WTC11 (cell line): Measurements from ENCODE around the gene TNPO1. TPM values are rescaled to one million over a fixed set of nuclear protein-coding genes. Genes with fewer than 3 reads are reported as not detected.

Experiments
- ATAC-seq: fragments of 200-7000 bp; cut with Tn5 transposase; 2 replicates; pipeline ENCODE4 v1.10.0; 2021; ENCODE audit warnings: mild to moderate bottlenecking, moderate library complexity
- CTCF ChIA-PET: fragments of 300-600 bp; sonication (Branson Sonifier 250); formaldehyde crosslinking; loops from one replicate; lab custom pipeline; 2021; ENCODE audit warnings: antibody characterized with exemption; lab: Charles Lee
- POLR2A ChIA-PET: fragments of 350-600 bp; sonication (Branson Sonifier 250); formaldehyde crosslinking; loops from one replicate; lab custom pipeline; 2021; ENCODE audit warnings: antibody characterized with exemption; lab: Charles Lee
- DNase-seq: peaks from one replicate; pipeline ENCODE4 v3.0.0; 2021; ENCODE audit warnings: low spot score
- H3K27ac Mint-ChIP-seq: 2 replicates; pipeline ENCODE4 v1.8.0; 2021; ENCODE audit warnings: mixed read lengths
- H3K27me3 Mint-ChIP-seq: 2 replicates; pipeline ENCODE4 v1.8.0; 2021; ENCODE audit warnings: low read depth, mild to moderate bottlenecking, moderate library complexity, mixed read lengths
- H3K36me3 Mint-ChIP-seq: 2 replicates; pipeline ENCODE4 v1.8.0; 2021; ENCODE audit warnings: mixed read lengths
- H3K4me1 Mint-ChIP-seq: 2 replicates; pipeline ENCODE4 v1.8.0; 2022; ENCODE audit warnings: mixed read lengths
- H3K4me3 Mint-ChIP-seq: 2 replicates; pipeline ENCODE4 v1.8.0; 2021; ENCODE audit warnings: mild to moderate bottlenecking, moderate library complexity, mixed read lengths
- H3K9me3 Mint-ChIP-seq: 2 replicates; pipeline ENCODE4 v1.8.0; 2021; ENCODE audit warnings: mixed read lengths
- ATF1 ChIP-seq: sonication (generic); formaldehyde crosslinking; IDR thresholded peaks from 2 replicates; pipeline ENCODE4 v1.8.1; 2023; ENCODE audit warnings: mild to moderate bottlenecking, moderate library complexity, missing genetic modification reagents
- CREM ChIP-seq: sonication (generic); formaldehyde crosslinking; IDR thresholded peaks from 2 replicates; pipeline ENCODE4 v1.8.1; 2022; ENCODE audit warnings: mild to moderate bottlenecking, missing genetic modification reagents, moderate library complexity
- FOXK1 ChIP-seq: sonication (generic); formaldehyde crosslinking; IDR thresholded peaks from 2 replicates; pipeline ENCODE4 v1.8.0; 2022; ENCODE audit warnings: mild to moderate bottlenecking, moderate library complexity, missing genetic modification reagents
- GABPB1 ChIP-seq: sonication (generic); formaldehyde crosslinking; IDR thresholded peaks from 2 replicates; pipeline ENCODE4 v1.8.1; 2023; ENCODE audit warnings: mild to moderate bottlenecking, missing genetic modification reagents
- GRHL2 ChIP-seq: fragments of 250-450 bp; sonication (Bioruptor Pico); IDR thresholded peaks from 2 replicates; pipeline ENCODE4 v1.8.0; 2022; ENCODE audit warnings: mild to moderate bottlenecking, moderate library complexity; ENCODE audit not compliant: insufficient replicate concordance, severe bottlenecking
- JAZF1 ChIP-seq: fragments of 250-450 bp; sonication (Bioruptor Pico); IDR thresholded peaks from 2 replicates; pipeline ENCODE4 v1.9.0; 2021; ENCODE audit warnings: moderate library complexity, mild to moderate bottlenecking, inconsistent platforms
- NFE2L1 ChIP-seq: sonication (generic); formaldehyde crosslinking; IDR thresholded peaks from 2 replicates; pipeline ENCODE4 v1.8.1; 2023; ENCODE audit warnings: missing genetic modification reagents
- NR2C2 ChIP-seq: sonication (generic); formaldehyde crosslinking; IDR thresholded peaks from 2 replicates; pipeline ENCODE4 v1.8.0; 2022; ENCODE audit warnings: mild to moderate bottlenecking, missing genetic modification reagents
- TCF7 ChIP-seq: sonication (generic); formaldehyde crosslinking; IDR thresholded peaks from 2 replicates; pipeline ENCODE4 v1.8.0; 2022; ENCODE audit warnings: mild to moderate bottlenecking, low read depth, missing genetic modification reagents, moderate library complexity
- TEAD4 ChIP-seq: sonication (generic); formaldehyde crosslinking; IDR thresholded peaks from 2 replicates; pipeline ENCODE4 v1.8.0; 2022; ENCODE audit warnings: mild to moderate bottlenecking, missing genetic modification reagents
- ZNF263 ChIP-seq: sonication (generic); formaldehyde crosslinking; IDR thresholded peaks from 2 replicates; pipeline ENCODE4 v1.8.1; 2022; ENCODE audit warnings: low read depth, mild to moderate bottlenecking, moderate library complexity, missing genetic modification reagents
- total RNA-seq: library from RNA; stranded (reverse); gene quantifications from 3 replicates; pipeline ENCODE4 v1.2.3, GENCODE V29; 2021
- TF ChIP-seq, protein P1 (sequence below): sonication (generic); formaldehyde crosslinking; IDR thresholded peaks from 2 replicates; pipeline ENCODE4 v1.8.0; 2022; ENCODE audit warnings: mild to moderate bottlenecking, missing genetic modification reagents
- TF ChIP-seq, protein P2 (sequence below): fragments of 250-450 bp; sonication (Bioruptor Pico); IDR thresholded peaks from 2 replicates; pipeline ENCODE4 v1.9.0; 2021; ENCODE audit warnings: moderate library complexity, mild to moderate bottlenecking, inconsistent platforms, borderline replicate concordance
- TF ChIP-seq, protein P3 (sequence below): fragments of 250-450 bp; sonication (Bioruptor Pico); IDR thresholded peaks from 2 replicates; pipeline ENCODE4 v1.9.0; 2021; ENCODE audit warnings: mild to moderate bottlenecking
- TF ChIP-seq, protein P4 (sequence below): sonication (generic); formaldehyde crosslinking; IDR thresholded peaks from 2 replicates; pipeline ENCODE4 v1.8.1; 2022; ENCODE audit warnings: low read depth, missing genetic modification reagents, borderline replicate concordance
- TF ChIP-seq, protein P5 (sequence below): sonication (generic); formaldehyde crosslinking; IDR thresholded peaks from 2 replicates; pipeline ENCODE4 v1.8.1; 2023; ENCODE audit warnings: mild to moderate bottlenecking, missing genetic modification reagents, borderline replicate concordance
- TF ChIP-seq, protein P6 (sequence below): fragments of 250-450 bp; sonication (Bioruptor Pico); conservative IDR thresholded peaks from 2 replicates; pipeline ENCODE4 v1.9.0; 2021; ENCODE audit warnings: mild to moderate bottlenecking

TNPO1 gene
- total RNA-seq, 1 experiment from 2014 or later, result 150 TPM

DNA sequence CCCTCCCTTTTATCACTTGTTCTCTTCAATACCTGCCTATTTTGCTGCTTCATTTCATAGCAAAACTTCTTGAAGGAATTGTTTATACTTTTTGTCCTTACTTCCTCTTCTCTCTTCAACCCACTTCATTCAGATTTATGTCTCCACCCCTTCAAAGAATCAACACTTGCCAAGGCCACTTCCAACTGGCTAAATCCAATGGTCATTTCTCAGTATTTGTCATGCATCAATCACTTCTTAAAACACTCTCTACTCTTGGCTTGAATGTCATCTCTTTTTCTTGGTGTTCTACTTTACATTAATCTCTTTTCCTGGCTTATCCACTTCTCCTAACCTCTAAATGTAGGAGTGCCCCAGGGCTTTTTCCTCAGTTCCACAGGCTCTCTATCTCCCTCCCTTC is 131.0 kb downstream of the TNPO1 start:
- Mint-ChIP-seq H3K4me3 (no peak overlapping the region), H3K27me3 (no peaks in the 10 kb centered on the region; the same call in 1 of the 2 replicates), H3K27ac (no peak overlapping the region)
- CTCF ChIA-PET, result interaction anchor here (1.6 kb wide), 1 partner anchor 269 kb away, joined by 4 read pairs; no protein-coding TSS in a partner anchor
- no peak for DNase-seq
- POLR2A ChIA-PET, result no interaction called here
- TF ChIP-seq TEAD4 (CRISPR knock-in tag), result no peak
- no peak for TF ChIP-seq ZNF263 (CRISPR knock-in tag)
- TF ChIP-seq TCF7, result no peak
- TF ChIP-seq, protein P1, sequence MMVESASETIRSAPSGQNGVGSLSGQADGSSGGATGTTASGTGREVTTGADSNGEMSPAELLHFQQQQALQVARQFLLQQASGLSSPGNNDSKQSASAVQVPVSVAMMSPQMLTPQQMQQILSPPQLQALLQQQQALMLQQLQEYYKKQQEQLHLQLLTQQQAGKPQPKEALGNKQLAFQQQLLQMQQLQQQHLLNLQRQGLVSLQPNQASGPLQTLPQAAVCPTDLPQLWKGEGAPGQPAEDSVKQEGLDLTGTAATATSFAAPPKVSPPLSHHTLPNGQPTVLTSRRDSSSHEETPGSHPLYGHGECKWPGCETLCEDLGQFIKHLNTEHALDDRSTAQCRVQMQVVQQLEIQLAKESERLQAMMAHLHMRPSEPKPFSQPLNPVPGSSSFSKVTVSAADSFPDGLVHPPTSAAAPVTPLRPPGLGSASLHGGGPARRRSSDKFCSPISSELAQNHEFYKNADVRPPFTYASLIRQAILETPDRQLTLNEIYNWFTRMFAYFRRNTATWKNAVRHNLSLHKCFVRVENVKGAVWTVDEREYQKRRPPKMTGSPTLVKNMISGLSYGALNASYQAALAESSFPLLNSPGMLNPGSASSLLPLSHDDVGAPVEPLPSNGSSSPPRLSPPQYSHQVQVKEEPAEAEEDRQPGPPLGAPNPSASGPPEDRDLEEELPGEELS (CRISPR knock-in tag), result no peak
- TF ChIP-seq GRHL2 (CRISPR knock-in tag), result no peak
- TF ChIP-seq ATF1 (CRISPR knock-in tag), result no peak
- TF ChIP-seq, protein P2, sequence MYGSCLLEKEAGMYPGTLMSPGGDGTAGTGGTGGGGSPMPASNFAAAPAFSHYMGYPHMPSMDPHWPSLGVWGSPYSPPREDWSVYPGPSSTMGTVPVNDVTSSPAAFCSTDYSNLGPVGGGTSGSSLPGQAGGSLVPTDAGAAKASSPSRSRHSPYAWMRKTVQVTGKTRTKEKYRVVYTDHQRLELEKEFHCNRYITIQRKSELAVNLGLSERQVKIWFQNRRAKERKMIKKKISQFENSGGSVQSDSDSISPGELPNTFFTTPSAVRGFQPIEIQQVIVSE (CRISPR knock-in tag), result no peak
- TF ChIP-seq, protein P3, sequence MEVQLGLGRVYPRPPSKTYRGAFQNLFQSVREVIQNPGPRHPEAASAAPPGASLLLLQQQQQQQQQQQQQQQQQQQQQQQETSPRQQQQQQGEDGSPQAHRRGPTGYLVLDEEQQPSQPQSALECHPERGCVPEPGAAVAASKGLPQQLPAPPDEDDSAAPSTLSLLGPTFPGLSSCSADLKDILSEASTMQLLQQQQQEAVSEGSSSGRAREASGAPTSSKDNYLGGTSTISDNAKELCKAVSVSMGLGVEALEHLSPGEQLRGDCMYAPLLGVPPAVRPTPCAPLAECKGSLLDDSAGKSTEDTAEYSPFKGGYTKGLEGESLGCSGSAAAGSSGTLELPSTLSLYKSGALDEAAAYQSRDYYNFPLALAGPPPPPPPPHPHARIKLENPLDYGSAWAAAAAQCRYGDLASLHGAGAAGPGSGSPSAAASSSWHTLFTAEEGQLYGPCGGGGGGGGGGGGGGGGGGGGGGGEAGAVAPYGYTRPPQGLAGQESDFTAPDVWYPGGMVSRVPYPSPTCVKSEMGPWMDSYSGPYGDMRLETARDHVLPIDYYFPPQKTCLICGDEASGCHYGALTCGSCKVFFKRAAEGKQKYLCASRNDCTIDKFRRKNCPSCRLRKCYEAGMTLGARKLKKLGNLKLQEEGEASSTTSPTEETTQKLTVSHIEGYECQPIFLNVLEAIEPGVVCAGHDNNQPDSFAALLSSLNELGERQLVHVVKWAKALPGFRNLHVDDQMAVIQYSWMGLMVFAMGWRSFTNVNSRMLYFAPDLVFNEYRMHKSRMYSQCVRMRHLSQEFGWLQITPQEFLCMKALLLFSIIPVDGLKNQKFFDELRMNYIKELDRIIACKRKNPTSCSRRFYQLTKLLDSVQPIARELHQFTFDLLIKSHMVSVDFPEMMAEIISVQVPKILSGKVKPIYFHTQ, result no peak
- TF ChIP-seq FOXK1 (CRISPR knock-in tag), result no peak
- no peak for TF ChIP-seq NR2C2 (CRISPR knock-in tag)
- TF ChIP-seq JAZF1 (CRISPR knock-in tag), result no peak
- no peak for TF ChIP-seq CREM
- TF ChIP-seq, protein P4, sequence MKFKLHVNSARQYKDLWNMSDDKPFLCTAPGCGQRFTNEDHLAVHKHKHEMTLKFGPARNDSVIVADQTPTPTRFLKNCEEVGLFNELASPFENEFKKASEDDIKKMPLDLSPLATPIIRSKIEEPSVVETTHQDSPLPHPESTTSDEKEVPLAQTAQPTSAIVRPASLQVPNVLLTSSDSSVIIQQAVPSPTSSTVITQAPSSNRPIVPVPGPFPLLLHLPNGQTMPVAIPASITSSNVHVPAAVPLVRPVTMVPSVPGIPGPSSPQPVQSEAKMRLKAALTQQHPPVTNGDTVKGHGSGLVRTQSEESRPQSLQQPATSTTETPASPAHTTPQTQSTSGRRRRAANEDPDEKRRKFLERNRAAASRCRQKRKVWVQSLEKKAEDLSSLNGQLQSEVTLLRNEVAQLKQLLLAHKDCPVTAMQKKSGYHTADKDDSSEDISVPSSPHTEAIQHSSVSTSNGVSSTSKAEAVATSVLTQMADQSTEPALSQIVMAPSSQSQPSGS (CRISPR knock-in tag), result no peak
- TF ChIP-seq, protein P5, sequence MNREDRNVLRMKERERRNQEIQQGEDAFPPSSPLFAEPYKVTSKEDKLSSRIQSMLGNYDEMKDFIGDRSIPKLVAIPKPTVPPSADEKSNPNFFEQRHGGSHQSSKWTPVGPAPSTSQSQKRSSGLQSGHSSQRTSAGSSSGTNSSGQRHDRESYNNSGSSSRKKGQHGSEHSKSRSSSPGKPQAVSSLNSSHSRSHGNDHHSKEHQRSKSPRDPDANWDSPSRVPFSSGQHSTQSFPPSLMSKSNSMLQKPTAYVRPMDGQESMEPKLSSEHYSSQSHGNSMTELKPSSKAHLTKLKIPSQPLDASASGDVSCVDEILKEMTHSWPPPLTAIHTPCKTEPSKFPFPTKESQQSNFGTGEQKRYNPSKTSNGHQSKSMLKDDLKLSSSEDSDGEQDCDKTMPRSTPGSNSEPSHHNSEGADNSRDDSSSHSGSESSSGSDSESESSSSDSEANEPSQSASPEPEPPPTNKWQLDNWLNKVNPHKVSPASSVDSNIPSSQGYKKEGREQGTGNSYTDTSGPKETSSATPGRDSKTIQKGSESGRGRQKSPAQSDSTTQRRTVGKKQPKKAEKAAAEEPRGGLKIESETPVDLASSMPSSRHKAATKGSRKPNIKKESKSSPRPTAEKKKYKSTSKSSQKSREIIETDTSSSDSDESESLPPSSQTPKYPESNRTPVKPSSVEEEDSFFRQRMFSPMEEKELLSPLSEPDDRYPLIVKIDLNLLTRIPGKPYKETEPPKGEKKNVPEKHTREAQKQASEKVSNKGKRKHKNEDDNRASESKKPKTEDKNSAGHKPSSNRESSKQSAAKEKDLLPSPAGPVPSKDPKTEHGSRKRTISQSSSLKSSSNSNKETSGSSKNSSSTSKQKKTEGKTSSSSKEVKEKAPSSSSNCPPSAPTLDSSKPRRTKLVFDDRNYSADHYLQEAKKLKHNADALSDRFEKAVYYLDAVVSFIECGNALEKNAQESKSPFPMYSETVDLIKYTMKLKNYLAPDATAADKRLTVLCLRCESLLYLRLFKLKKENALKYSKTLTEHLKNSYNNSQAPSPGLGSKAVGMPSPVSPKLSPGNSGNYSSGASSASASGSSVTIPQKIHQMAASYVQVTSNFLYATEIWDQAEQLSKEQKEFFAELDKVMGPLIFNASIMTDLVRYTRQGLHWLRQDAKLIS (CRISPR knock-in tag), result no peak
- TF ChIP-seq NFE2L1 (CRISPR knock-in tag), result no peak
- TF ChIP-seq, protein P6, sequence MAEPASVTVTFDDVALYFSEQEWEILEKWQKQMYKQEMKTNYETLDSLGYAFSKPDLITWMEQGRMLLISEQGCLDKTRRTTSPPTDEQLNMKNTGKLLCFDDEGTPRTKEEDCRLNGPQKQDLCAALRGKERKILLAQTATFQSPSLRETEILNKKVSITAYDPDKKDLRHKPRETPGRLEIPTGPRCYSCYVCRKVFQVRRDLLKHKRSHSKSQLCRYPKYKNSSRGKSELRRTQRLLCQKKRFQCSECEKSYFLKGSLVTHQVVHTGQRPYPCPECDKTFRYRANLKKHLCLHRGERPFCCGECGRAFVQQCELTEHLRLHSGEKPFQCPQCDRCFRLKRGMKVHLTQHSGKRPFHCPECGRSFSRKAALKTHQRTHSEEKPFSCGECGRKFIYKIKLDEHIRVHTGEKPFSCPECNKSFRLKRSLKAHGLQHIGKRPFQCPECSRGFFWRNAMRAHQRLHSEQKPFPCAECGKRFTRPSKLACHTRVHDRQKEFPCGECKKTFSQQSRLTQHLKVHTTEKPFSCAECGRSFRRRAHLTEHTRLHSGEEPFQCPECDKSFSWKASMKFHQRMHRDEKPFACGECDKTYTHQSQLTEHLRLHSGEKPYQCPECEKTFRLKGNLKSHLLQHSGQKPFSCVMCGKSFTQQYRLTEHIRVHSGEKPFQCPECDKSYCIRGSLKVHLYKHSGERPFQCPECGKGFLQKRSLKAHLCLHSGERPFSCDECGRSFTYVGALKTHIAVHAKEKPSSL (CRISPR knock-in tag), result no peak
- TF ChIP-seq GABPB1 (CRISPR knock-in tag), result no peak
- TF ChIP-seq, all 79 proteins: peak for 0
- H3K9me3 Mint-ChIP-seq, result no peaks in the 10 kb centered on the region
- H3K36me3 Mint-ChIP-seq, result no peaks in the 10 kb centered on the region
- no peak for ATAC-seq
- no peaks in the 10 kb centered on the region for H3K4me1 Mint-ChIP-seq
